Epidermal melanocyte (primary cell): ENCODE results near the gene ANKRD53.

ENCODE experiments used
- DNase-seq: peaks from one replicate; pipeline ENCODE4 v3.0.0; 2011; ENCODE audit warnings: low spot score; ENCODE audit not compliant: insufficient read length

Gene ANKRD53

DNA sequence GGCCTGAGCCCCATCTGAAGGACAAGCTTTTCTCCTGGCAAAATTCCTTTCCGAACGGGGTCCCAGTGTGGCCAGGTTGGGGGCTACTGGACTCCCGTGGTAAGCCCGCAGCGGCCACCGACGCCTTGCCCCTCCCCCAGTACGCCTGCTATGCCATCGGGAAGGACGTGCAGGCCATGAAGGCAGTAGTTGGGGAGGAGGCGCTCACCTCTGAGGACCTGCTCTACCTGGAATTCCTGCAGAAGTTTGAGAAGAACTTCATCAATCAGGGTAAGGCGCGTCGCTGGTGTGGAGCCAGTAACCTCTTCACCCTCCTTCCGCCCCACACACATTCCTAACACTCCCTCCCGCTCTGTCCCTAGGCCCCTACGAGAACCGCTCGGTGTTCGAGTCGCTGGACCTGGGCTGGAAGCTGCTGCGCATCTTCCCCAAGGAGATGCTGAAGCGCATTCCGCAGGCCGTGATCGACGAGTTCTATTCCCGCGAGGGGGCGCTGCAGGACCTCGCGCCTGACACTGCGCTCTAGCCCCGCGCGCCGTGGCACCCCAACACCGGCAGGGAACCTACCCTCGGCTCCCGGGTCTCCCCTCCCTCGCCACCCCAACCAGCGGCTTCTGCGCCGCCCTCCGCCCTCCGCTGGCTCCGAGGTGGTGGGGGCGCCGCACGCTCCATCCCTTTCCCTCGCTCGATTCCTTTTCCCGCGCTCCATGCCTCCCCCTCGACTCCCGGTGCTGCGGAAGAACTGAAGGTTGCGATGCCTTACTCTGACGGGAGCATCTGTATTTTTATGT is 13.6 kb upstream of the ANKRD53 start:
- peak; percentile 61 for DNase-seq

DNA sequence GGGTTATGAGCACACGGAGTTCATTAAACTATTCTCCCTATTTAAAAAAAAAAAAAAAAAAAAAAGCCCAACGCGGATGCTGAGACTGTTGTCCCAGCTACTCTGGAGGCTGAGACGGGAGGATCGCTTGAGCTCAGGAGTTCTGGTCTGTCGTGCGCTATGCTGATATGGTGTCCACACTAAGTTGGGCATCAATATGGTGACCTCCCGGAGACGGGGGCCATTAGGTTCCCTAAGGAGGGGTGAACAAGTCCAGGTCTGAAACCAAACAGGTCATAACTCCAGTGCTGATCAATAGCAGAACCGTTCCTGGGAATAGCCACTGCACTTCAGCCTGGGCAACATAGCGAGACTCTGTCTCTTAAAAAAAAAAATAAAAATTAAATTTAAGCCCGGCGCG is 12.9 kb upstream of the ANKRD53 start:
- DNase-seq, result no peak

DNA sequence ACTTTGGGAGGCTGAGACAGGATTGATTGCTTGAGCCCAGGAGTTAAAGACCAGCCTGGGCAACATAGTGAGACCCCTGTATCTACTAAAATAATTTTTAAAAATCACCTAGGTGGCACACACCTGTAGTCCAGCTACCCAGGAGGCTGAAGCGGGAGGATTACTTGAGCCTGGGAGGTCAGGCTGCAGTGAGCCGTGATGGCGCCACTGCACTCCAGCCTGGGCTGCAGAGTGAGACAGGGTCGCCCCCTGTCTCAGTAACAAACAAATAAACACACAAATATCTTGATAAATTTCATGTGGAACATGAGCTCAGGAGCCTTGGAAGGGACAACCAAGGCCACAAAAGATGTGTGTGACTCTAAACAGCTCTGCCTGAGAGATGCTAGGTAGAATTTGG is 11.7 kb upstream of the ANKRD53 start:
- no peak for DNase-seq

DNA sequence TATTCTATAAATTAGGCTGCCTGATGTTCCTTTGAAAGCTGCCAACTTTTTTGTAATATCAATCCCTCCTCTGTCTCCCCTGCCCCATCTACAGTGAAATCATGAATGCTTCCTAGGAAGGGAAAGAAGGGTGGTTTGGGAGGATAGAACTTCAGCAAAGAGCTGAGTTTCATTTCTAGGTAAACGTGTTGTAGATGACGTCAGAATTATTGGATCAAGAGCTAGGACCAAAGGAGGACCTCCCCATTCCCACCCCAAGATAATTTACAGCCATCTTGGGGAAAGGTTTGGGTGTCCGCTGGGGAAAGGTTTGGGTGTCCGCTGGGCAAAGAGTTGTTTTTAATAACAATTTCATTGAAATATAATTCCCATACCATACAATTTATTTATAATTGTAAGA is 11.2 kb upstream of the ANKRD53 start:
- DNase-seq, result no peak

DNA sequence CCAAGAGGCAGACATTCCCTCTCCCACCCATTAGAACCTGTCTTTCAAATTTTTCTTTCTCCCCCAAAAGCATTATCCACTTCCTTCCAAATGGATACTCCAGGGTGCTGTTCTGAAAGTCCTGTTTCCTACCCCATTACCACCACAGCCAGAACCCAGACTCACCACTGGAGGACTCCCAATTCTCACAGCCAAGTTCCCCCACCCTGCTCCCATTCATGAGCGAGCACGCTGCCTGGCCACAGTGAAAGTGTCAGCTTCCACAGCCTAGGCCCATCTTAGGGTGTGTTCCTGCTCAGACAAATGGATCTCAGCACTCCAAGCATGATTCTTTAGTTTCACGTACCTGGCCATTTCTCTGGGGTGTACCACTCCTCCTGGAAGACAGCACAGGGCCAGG is 3.8 kb upstream of the ANKRD53 start:
- no peak for DNase-seq

DNA sequence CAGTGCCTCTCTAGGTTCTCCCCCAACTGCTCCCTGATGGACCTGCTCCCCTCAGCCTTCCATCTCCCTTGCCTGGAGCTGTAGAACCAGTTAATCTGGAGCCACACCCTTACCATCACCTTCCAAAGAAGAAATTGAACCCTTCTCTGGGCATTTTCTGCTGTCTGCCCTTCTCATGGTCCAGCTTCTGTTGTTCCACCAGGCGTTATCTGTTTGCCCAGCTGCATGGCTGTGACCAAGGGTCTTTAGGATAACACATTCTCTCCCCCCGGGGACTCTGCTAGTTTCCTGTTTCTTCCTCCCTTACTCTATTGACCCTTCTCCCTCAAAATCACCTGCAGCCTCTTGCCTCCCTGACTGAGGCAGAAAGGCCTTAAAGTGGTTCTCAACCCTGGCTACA is 3.2 kb upstream of the ANKRD53 start:
- DNase-seq, result no peak

DNA sequence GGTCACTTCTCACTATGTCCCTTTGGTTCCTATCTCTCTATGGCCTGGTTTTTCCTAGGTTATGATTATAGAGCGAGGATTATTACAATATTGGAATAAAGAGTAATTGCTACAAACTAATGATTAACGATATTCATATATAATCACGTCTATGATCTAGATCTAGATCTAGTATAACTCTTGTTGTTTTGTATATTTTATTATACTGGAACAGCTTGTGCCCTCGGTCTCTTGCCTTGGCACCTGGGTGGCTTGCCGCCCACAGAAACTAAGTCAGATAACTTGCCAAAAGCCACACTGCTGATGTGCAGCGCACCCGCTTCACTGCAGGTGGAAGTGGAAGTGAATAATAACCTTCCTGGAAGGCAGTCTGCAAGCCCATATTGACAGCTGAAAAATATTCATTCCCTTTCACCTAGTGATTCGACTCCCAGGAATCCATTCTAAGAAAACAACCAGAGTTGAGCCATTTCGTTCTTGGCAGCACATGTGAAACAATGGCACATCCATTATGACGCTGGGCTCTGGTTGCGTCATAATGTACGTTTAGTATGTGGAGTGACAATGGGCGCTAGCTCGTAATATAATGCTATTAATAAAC is 725 bp upstream of the ANKRD53 start:
- no peak for DNase-seq

DNA sequence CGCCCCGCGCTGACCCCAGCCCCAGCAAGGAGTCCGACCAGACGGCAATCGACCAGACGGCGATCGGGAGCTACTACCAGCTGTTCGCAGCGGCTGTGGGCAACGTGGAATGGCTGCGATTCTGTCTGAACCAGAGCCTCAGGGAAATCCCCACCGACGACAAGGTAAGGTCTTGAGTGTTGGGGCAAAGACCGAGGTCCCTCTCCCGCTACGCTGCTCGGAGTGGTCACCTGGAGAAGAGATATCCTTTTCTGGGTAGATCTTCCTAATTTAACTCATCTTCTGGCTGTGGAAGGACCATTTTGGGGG is 704 bp downstream of the ANKRD53 start:
- DNase-seq, result no peak

DNA sequence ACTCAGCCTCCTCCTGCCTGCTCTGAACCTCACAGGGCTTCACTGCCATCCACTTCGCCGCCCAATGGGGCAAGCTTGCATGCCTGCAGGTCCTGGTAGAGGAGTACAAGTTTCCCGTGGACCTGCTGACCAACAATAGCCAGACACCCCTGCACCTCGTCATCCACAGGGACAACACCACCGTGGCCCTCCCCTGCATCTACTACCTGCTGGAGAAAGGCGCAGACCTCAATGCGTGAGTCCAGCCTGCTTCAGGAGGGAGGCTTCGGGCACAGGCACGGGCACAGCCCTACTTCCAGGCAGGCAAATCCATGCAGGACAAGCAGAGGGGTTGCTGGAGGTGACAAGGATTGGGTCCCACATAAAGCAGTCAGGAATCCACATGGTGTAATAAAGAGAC is 1.2 kb downstream of the ANKRD53 start:
- no peak for DNase-seq

DNA sequence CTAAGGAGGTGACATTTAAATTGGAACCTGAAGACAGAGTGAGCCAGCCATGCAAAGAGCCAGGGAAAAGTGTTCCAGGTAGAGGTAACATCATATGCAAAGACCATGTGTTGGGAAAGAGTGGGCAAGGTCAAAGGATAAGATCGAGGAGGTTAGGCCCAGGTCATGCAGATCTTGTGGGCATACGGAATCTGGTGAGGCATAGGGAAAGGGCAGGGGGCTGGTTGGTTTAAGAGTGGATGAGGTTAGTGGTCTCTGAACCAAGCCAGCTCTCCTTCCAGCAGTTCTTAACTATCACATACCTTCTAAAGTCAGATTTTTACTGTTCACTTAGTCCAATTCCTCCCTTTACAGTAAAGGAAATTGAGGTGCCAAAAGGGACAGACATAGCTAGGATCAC is 3.0 kb downstream of the ANKRD53 start:
- no peak for DNase-seq

DNA sequence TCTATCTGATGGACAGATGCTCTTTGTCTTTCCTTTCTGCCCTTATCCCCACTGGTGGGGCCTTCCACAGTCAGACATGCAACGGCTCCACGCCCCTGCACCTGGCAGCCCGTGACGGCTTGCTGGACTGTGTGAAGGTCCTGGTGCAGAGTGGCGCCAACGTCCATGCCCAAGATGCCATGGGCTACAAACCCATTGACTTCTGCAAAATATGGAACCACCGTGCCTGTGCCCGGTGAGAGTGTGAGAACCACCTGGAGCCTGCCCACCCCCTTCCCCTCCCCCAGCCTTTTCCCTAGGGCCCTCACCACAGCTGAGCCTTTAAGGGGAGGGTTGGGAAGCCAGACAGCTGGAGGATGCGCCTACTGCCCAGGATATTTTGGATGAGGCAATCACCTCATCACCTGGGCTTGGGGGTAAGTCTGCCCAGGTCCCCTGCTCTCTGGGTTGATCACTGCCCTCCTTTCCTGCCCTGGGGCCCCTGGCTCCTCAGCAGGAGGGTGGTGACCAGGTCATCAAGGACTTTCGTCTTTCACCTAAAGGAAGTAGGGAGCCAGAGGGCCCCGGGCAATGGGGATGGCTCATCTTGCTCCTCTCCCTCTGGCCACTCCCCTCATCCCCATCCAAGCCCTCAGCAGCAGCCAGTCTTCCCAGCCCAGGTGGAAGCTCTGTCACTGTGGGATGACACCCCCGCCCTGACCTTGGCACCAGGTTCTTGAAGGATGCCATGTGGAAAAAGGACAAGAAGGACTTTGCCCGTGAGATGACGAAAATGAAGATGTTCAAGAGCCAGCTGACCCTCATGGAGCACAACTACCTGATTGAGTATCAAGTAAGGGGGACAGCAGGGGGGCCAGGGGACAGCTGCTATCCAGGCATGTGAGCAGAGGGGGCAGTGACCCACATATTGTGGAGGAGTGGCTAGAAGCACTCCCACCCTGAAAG is 3.7 kb downstream of the ANKRD53 start:
- DNase-seq, result no peak

DNA sequence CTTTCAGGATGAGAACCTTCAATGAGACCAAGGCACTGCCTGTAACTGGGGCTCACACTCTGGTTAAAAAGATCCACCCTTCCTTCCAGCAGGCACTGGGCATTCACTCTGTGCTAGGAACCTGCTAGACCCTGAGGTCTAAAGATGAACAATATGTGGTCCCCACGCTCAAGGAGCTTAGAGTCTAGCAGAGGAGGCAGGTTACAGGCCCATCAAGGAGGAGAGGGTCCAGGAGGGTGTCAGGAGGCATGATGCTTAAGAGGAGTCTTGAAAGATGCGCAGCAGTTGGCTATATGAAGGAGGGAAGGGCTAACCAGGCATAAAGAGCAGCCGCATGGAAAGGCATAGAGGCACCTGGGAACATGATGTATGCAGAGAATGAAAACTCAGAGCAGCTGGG is 4.5 kb downstream of the ANKRD53 start:
- DNase-seq, result no peak

DNA sequence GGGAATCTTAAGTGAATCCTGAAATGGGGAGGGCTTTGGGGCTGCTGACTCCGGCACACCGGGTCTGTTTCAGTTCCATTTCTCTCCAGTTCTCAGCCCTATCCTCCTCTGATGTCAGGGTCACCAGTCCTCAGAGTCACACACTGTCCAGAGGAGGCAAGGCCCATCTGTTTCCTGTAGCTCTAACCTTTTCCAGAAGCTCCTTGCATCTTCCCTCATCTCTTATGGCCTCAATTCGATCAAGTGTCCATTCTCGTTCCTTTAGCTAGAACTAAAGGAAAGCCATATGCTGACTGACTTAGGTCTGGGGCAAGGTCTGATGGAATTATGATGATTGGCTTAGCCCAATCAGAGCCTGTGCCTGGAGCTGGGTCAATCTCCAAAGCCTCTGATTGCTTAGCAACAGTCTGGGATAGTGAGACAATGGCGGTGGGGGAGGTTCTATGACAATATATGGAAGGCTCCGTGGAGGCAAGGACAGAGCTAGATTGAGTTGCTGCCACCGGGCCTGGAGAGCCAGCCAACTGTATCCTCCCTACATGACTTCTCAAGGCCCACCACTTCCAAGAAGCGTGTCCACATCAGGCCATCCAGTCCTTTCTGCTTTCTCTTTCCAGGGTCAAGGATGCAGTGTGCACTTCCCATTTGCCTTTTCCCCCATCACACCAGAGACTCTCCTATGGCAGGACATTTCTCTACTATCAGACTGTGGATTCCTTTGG is 5.2 kb downstream of the ANKRD53 start:
- DNase-seq, result no peak

DNA sequence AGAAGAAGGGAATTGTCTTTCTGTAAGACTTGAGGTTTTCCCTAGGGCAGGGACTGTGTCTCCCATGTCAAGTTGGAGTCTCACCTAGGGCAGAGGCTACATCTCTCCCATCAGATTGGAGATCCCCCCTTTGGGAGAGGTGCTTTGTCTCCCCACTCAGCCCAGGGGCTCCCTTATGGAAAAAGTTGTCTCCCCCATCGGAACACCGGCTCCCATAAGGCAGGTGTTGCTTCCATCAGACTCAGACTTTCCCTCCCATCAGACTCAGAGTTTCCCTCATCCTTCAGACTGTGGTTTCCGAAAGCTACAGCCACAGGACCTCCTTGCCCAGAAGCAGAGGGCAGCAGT is 5.8 kb downstream of the ANKRD53 start:
- DNase-seq, result no peak

DNA sequence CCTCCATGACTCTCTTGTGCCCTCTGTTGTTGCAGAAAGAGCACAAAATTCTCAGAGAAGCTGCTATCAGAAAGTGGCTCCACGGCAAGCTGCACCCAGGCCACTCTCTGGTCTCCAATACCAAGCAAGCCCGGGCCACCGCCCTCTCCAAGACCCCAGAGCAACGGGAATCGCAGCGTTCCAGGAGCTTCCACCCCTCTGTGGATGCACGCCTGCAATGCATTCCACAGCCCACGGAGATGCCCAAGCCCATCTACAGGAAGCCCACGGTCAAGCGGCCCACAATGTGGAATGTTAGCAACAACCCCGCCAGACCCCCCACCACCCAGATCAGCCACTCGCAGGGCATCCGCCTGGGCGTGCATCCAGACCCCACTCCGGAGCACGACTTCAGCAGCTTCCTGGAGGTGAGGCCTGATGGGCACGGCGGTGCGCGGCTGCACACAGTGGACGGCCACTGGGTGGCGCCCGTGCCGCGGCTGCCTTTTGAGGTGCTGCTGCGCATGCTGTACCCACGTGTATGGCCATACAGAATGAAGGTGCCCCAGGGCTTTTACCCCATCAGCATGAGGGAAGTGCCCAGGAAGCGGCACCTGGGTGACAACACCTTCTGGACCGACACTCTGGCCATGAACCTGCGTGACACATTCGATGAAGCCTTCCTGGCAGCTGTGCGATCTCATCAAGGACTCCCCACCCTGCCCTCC is 6.3 kb downstream of the ANKRD53 start:
- DNase-seq, result no peak

DNA sequence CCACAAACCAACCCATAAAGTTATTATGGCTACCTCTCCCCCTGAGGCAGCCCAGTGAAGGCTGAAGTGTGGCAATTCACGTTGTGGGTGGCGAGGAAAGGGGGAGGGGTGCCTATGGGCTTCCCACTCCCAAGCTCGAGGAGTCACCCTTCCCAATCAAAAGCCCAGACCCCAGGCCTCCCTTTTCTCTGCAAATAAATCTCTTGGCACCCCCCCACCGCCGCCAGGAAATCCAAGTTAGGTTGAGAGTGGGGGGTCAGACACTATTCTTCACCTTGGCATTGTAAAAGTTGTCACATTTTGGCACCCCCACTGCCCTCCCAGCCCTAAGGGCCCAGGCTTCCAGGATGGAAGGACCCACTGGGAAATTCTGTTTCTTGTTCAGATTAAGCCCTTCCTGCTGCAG is 6.9 kb downstream of the ANKRD53 start:
- no peak for DNase-seq

DNA sequence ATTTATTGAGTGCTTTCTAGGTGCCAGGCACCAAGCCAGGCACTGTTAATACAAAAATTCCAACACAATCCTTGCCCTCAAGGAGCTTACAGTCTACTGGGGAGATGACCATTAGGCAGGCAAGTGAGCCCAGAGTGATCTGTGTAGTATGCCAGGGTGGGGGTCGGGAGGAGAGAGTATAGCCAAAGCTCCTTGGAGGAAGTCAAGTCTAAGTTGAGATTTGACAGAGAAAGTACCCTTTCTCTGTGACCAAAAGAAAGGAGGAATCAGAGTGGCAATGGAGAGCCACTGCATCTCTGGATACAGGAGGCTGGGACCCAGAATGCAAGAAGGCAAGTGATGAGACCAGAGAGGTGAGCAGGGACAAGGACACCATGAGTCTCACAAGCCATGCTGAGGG is 7.5 kb downstream of the ANKRD53 start:
- DNase-seq, result no peak

DNA sequence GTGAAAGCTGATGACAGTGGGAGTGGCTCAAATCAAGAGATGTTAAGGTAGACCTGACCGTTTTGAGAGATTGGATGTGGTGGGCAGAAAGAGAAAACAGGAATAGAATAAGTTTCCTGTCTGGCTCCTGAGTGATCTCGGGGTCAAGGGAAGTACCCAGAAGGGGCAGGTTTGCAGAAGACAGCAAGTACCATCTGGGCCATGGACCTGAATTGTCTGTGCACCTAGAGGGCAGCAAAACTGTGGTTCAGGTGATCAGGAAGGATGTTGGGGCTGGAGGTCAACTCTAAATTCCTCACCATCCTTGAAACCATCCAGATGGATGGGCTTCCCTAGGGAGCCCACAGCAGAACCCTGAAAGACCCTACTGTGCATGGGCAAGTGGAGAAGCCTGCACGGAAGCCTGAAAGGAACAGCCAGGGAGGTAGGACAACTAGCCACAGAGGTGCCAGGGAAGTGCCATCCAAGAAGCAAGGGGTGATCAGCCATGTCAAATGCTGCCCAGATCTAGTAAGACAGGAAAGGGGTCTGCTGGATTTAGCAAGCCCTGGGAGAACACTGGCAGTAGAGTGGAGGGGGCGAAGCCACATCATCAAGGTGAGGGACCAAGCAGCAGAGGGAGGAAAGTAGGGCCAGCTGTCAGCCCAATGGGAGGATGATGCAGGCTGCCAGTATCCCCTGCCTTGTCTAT is 8.2 kb downstream of the ANKRD53 start:
- DNase-seq, result no peak

DNA sequence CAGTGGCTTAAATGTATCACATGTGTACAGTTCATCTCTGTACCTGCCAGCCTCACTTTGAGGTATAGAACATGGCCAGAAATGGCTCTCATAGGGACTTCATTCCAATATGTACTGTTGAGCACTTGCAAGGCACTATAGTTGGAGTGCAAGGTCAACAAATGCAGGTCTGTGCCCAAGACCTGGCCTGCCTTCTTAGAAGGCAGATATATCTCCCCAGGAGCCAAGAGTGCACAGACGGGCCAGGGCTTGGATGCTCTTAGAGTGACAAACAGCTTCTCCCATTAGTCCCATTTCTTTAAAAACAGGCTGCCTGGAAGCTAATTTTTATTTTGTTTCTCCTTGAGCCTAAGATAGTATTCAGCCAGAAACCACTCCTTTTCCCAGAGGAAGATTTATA is 9.0 kb downstream of the ANKRD53 start:
- no peak for DNase-seq

DNA sequence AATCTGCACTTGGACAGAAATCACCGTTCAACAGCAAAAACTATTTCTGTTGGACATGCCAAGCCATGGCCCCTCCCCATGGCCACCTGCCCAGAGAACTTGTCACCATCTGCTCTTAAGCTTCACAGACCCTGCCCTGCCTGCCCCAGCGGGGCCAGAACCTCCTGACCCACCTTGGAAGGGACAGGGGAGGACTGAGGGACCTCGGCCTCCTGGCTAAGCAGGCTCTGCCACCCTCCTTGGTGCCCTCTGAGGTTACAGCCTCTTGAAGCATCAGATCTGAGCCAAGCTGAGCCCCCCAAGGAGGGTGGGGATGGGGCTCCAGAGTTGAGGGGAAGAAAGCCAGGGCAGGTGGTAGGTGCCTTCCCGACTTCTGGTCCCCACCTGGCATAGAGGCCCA is 9.7 kb downstream of the ANKRD53 start:
- DNase-seq, result no peak
